GM19438 (cell line): ENCODE measurements around the gene ASCL4.
"Not testable (repeated sequence)": the region's sequence is repeated elsewhere in the genome, so short reads cannot be mapped to it uniquely, and the experiment has no call there.

Source experiments
- ATAC-seq: cut with Tn5 transposase; IDR thresholded peaks from one replicate; pipeline ENCODE4 v1.9.1; 2021; ENCODE audit warnings: low read depth; ENCODE audit not compliant: unreplicated experiment

ASCL4 gene

GRCh38 chr12:107774349-107775029 lies at the start of gene ASCL4:
Gene ASCL4, plus strand, starts transcription at chr12:107774704. Its CDS starts 515 bp downstream, at chr12:107775219.
- no peak for ATAC-seq

GRCh38 chr12:107727327-107727726 lies 47.2 kb upstream of the ASCL4 start:
- ATAC-seq: not testable (repeated sequence)

- ATAC-seq: not testable (repeated sequence)
Measured at GRCh38 chr12:107727742-107728141, 46.8 kb upstream of the ASCL4 start.

GRCh38 chr12:107730618-107731341 lies 43.7 kb upstream of the ASCL4 start:
- no peak for ATAC-seq

GRCh38 chr12:107731366-107731765 lies 43.1 kb upstream of the ASCL4 start:
- no peak for ATAC-seq

GRCh38 chr12:107732365-107732764 lies 42.1 kb upstream of the ASCL4 start:
- ATAC-seq: no peak

- ATAC-seq: no peak
Measured at GRCh38 chr12:107734139-107734538, 40.4 kb upstream of the ASCL4 start.

GRCh38 chr12:107735763-107736162 lies 38.7 kb upstream of the ASCL4 start:
- no peak for ATAC-seq

- ATAC-seq: peak; percentile 95
Measured at GRCh38 chr12:107736914-107737313, 37.6 kb upstream of the ASCL4 start.

- ATAC-seq: no peak
Measured at GRCh38 chr12:107748472-107748871, 26.0 kb upstream of the ASCL4 start.

GRCh38 chr12:107749083-107749482 lies 25.4 kb upstream of the ASCL4 start:
- no peak for ATAC-seq

GRCh38 chr12:107759410-107759809 lies 15.1 kb upstream of the ASCL4 start:
- no peak for ATAC-seq

- peak; percentile 28 for ATAC-seq
Measured at GRCh38 chr12:107760207-107760808, 14.2 kb upstream of the ASCL4 start.

- ATAC-seq: peak; percentile 95
Measured at GRCh38 chr12:107760809-107761501, 13.5 kb upstream of the ASCL4 start, which contains the start of gene PRDM4. Gene PRDM4, minus strand, starts transcription at chr12:107761137. Its CDS starts 622 bp downstream, at chr12:107760515.

- ATAC-seq: no peak
Measured at GRCh38 chr12:107761502-107761904, 13.0 kb upstream of the ASCL4 start.

- ATAC-seq: no peak
Measured at GRCh38 chr12:107762874-107763273, 11.6 kb upstream of the ASCL4 start.

GRCh38 chr12:107764626-107765025 lies 9.9 kb upstream of the ASCL4 start:
- ATAC-seq: no peak

- ATAC-seq: no peak
Measured at GRCh38 chr12:107765316-107765715, 9.2 kb upstream of the ASCL4 start.

GRCh38 chr12:107767466-107767865 lies 7.0 kb upstream of the ASCL4 start:
- no peak for ATAC-seq

GRCh38 chr12:107775093-107775721 lies 703 bp downstream of the ASCL4 start:
- ATAC-seq: no peak
